H1 (cell line): Measurements from ENCODE around the gene SPINK14. TPM values are rescaled to one million over a fixed set of nuclear protein-coding genes. Genes with fewer than 3 reads are reported as not detected.

Source experiments
- CTCF ChIA-PET: fragments of 300-600 bp; sonication (Branson Sonifier 250); formaldehyde crosslinking; loops from one replicate; lab custom pipeline; 2021; ENCODE audit not compliant: partially characterized antibody; lab: Charles Lee
- POLR2A ChIA-PET: fragments of 300-600 bp; sonication (Branson Sonifier 250); formaldehyde crosslinking; loops from one replicate; lab custom pipeline; 2021; ENCODE audit warnings: inconsistent platforms; ENCODE audit not compliant: partially characterized antibody; lab: Charles Lee
- DNase-seq, 2 experiments: peaks; one replicate each; pipeline versions ENCODE4 v3.0.0 to v3.0.0-alpha.2; 2010 to 2022; ENCODE audit warnings: low spot score in 2 of 2, low read depth in 1 of 2, mixed read lengths in 1 of 2
- FAIRE-seq: peaks from 2 replicates; lab custom pipeline; 2011; peaks lifted over from hg19 to GRCh38; lab: Jason Lieb, UNC
- H2AFZ ChIP-seq: 2 replicates; pipeline ENCODE4 v1.8.1; 2012; ENCODE audit warnings: low read length, inconsistent platforms
- H2AK5ac ChIP-seq: 2 replicates; pipeline ENCODE4 v1.6.1; 2013; ENCODE audit warnings: low read depth, low read length
- H2BK120ac ChIP-seq: replicated peaks from 2 replicates; pipeline ENCODE3; 2013; ENCODE audit warnings: low read depth, low read length, inconsistent platforms
- H2BK12ac ChIP-seq: 2 replicates; pipeline ENCODE4 v1.6.1; 2013; ENCODE audit warnings: low read depth, low read length
- H2BK15ac ChIP-seq: 2 replicates; pipeline ENCODE4 v1.6.1; 2013; ENCODE audit warnings: low read length
- H2BK20ac ChIP-seq: 2 replicates; pipeline ENCODE4 v1.6.1; 2013; ENCODE audit warnings: low read length
- H2BK5ac ChIP-seq: 2 replicates; pipeline ENCODE4 v1.6.1; 2013; ENCODE audit warnings: low read depth, low read length
- H3K14ac ChIP-seq: 2 replicates; pipeline ENCODE4 v1.6.1; 2013; ENCODE audit warnings: inconsistent platforms; ENCODE audit not compliant: insufficient read length
- H3K18ac ChIP-seq: 2 replicates; pipeline ENCODE4 v1.6.1; 2013; ENCODE audit warnings: low read length; ENCODE audit errors: extremely low read depth
- H3K23ac ChIP-seq: 2 replicates; pipeline ENCODE4 v1.6.1; 2013; ENCODE audit warnings: inconsistent platforms; ENCODE audit not compliant: insufficient read length
- H3K23me2 ChIP-seq: 2 replicates; pipeline ENCODE4 v1.6.1; 2013; ENCODE audit warnings: low read depth, low read length
- H3K27ac ChIP-seq: 2 replicates; pipeline ENCODE4 v1.6.1; 2011; ENCODE audit warnings: low read depth, low read length, inconsistent platforms
- H3K27me3 ChIP-seq, 4 experiments: replicated peaks in 1 of 4; 1 replicate in 1 of 4; 2 replicates in 3 of 4; pipeline versions ENCODE4 v1.6.1 to v1.8.1; 2011 to 2013; ENCODE audit warnings: low read length in 3 of 4, mild to moderate bottlenecking in 3 of 4, inconsistent platforms in 2 of 4, mixed read lengths in 2 of 4, moderate library complexity in 1 of 4; ENCODE audit not compliant: control insufficient read depth in 3 of 4, insufficient read depth in 3 of 4; ENCODE audit errors: extremely low read depth in 1 of 4
- H3K36me3 ChIP-seq, 4 experiments: 2 replicates each; pipeline versions ENCODE4 v1.6.1 to v1.8.1; 2011 to 2013; ENCODE audit warnings: mild to moderate bottlenecking in 4 of 4, low read length in 3 of 4, moderate library complexity in 2 of 4, control low read depth in 1 of 4, inconsistent platforms in 1 of 4; ENCODE audit not compliant: insufficient read depth in 4 of 4, control insufficient read depth in 2 of 4
- H3K4ac ChIP-seq: replicated peaks from 2 replicates; pipeline ENCODE3; 2013; ENCODE audit warnings: low read length, low read depth, mixed read lengths, inconsistent platforms; ENCODE audit not compliant: insufficient read length
- H3K4me1 ChIP-seq, 4 experiments: replicated peaks in 1 of 4; 1 replicate in 1 of 4; 2 replicates in 3 of 4; pipeline versions ENCODE4 v1.6.1 to v1.8.1; 2011 to 2013; ENCODE audit warnings: low read length in 3 of 4, inconsistent platforms in 2 of 4, mixed read lengths in 1 of 4; ENCODE audit not compliant: insufficient read depth in 4 of 4, control insufficient read depth in 3 of 4
- H3K4me2 ChIP-seq, 2 experiments: 2 replicates each; pipeline versions ENCODE4 v1.6.1 to v1.8.1; 2011 to 2013; ENCODE audit warnings: low read depth in 2 of 2, low read length in 2 of 2, control low read depth in 1 of 2, inconsistent platforms in 1 of 2, mild to moderate bottlenecking in 1 of 2; ENCODE audit not compliant: insufficient read depth in 1 of 2
- H3K4me3 ChIP-seq, 4 experiments: fragments of 200-600, 300-600 bp in 1 of 4; sonication (generic), shearing (Covaris generic), sonication (Bioruptor Twin) in 1 of 4; 2 replicates each; pipeline versions ENCODE4 v1.5.1 to v1.8.1; 2011 to 2016; ENCODE audit warnings: low read length in 4 of 4, low read depth in 3 of 4, control low read depth in 2 of 4, inconsistent platforms in 2 of 4, mild to moderate bottlenecking in 2 of 4, mixed read lengths in 1 of 4, moderate library complexity in 1 of 4; ENCODE audit not compliant: insufficient read depth in 2 of 4; ENCODE audit errors: extremely low read depth in 1 of 4
- H3K56ac ChIP-seq: replicated peaks from 2 replicates; pipeline ENCODE3; 2013; ENCODE audit warnings: low read depth, mild to moderate bottlenecking, mixed read lengths, low read length, inconsistent platforms; ENCODE audit not compliant: insufficient read length
- H3K79me1 ChIP-seq: 2 replicates; pipeline ENCODE4 v1.6.1; 2013; ENCODE audit warnings: low read depth, low read length, control low read depth
- H3K79me2 ChIP-seq, 2 experiments: 2 replicates each; pipeline versions ENCODE4 v1.6.1 to v1.8.1; 2012 to 2013; ENCODE audit warnings: low read length in 2 of 2, mild to moderate bottlenecking in 2 of 2, inconsistent platforms in 1 of 2; ENCODE audit not compliant: insufficient read depth in 2 of 2, control insufficient read depth in 1 of 2
- H3K9ac ChIP-seq, 4 experiments: replicated peaks in 1 of 4; 1 replicate in 1 of 4; 2 replicates in 3 of 4; pipeline versions ENCODE4 v1.6.1 to v1.8.1; 2011 to 2013; ENCODE audit warnings: low read depth in 3 of 4, low read length in 3 of 4, control low read depth in 2 of 4, mild to moderate bottlenecking in 2 of 4, moderate library complexity in 2 of 4, inconsistent platforms in 1 of 4; ENCODE audit errors: extremely low read depth in 1 of 4
- H3K9me3 ChIP-seq, 2 experiments: 2 replicates each; pipeline versions ENCODE4 v1.6.1 to v1.8.1; 2012 to 2013; ENCODE audit warnings: mild to moderate bottlenecking in 2 of 2, moderate library complexity in 2 of 2, control low read depth in 1 of 2, inconsistent platforms in 1 of 2, low read depth in 1 of 2, low read length in 1 of 2, mixed read lengths in 1 of 2; ENCODE audit not compliant: insufficient read depth in 2 of 2
- H4K20me1 ChIP-seq, 2 experiments: replicated peaks in 1 of 2; 2 replicates each; pipeline versions ENCODE3 to v1.8.1; 2011 to 2013; ENCODE audit warnings: inconsistent platforms in 2 of 2, low read length in 2 of 2, mild to moderate bottlenecking in 1 of 2; ENCODE audit not compliant: insufficient read depth in 2 of 2, control insufficient read depth in 1 of 2
- H4K5ac ChIP-seq: 2 replicates; pipeline ENCODE4 v1.6.1; 2013; ENCODE audit warnings: low read length, low read depth, mixed read lengths, inconsistent platforms; ENCODE audit not compliant: insufficient read length
- H4K8ac ChIP-seq: 2 replicates; pipeline ENCODE4 v1.8.0; 2013; ENCODE audit warnings: mild to moderate bottlenecking, moderate library complexity, low read length, inconsistent platforms; ENCODE audit not compliant: insufficient read depth; ENCODE audit errors: extremely low read depth
- H4K91ac ChIP-seq: replicated peaks from 2 replicates; pipeline ENCODE3; 2013; ENCODE audit warnings: low read length, mixed read lengths, inconsistent platforms; ENCODE audit not compliant: insufficient read length
- BRCA1 ChIP-seq: IDR thresholded peaks from 2 replicates; pipeline ENCODE4 v1.6.1; 2012; ENCODE audit warnings: low read depth, low read length, improper control_type of control experiment
- CBX8 ChIP-seq: fragments of 300-800, 300-1000 bp; sonication (generic); IDR thresholded peaks from 2 replicates; pipeline ENCODE4 v1.7.1; 2016; ENCODE audit warnings: low read depth, low read length, borderline replicate concordance
- CTBP2 ChIP-seq: IDR thresholded peaks from 2 replicates; pipeline ENCODE4 v1.7.0; 2011; ENCODE audit warnings: borderline replicate concordance, mild to moderate bottlenecking, moderate library complexity, mixed read lengths, low read length; ENCODE audit not compliant: insufficient read depth, insufficient read length
- HDAC6 ChIP-seq: IDR thresholded peaks from one replicate; pipeline ENCODE4 v1.7.1; 2012; ENCODE audit warnings: low read depth, mild to moderate bottlenecking, inconsistent platforms, low read length, moderate library complexity
- RNF2 ChIP-seq: fragments of 200-900, 300-1000 bp; sonication (generic); IDR thresholded peaks from 2 replicates; pipeline ENCODE4 v1.7.1; 2016; ENCODE audit warnings: borderline replicate concordance, low read depth, mild to moderate bottlenecking, antibody characterized with exemption, low read length; ENCODE audit not compliant: poor library complexity, severe bottlenecking; ENCODE audit errors: missing control alignments
- RXRA ChIP-seq: IDR thresholded peaks from 2 replicates; pipeline ENCODE4 v1.6.1; 2011; ENCODE audit warnings: low read depth, mild to moderate bottlenecking, low read length, moderate library complexity; ENCODE audit not compliant: insufficient read depth
- TBP ChIP-seq: IDR thresholded peaks from 2 replicates; pipeline ENCODE4 v1.6.1; 2011; ENCODE audit warnings: low read depth, low read length, improper control_type of control experiment
- WGBS, 2 experiments: shearing (Covaris generic) in 1 of 2; methylation state at CpG; one replicate each; pipeline versions ENCODE4 v1.1.6 to v1.1.7; 2013 to 2015; ENCODE audit warnings: low lambda C conversion rate in 2 of 2, mixed read lengths in 2 of 2, inconsistent platforms in 1 of 2, low coverage in 1 of 2, missing lambda C conversion rate in 1 of 2; ENCODE audit not compliant: insufficient replicate concordance in 2 of 2, insufficient coverage in 1 of 2, insufficient read length in 1 of 2; ENCODE audit errors: extremely low coverage in 1 of 2, missing lambda C conversion rate in 1 of 2; 5-methylcytosine and 5-hydroxymethylcytosine counted together
- polyA plus RNA-seq, 7 experiments: library from polyadenylated mRNA; depleted of rRNA in 3 of 7; stranded (reverse) in 5 of 7; unstranded in 2 of 7; fragments of >200 nt in 5 of 7; fragments of 200-250 nt in 2 of 7; gene quantifications; 1 replicate in 5 of 7; 2 replicates in 1 of 7; 4 replicates in 1 of 7; pipeline versions ENCODE4 v1.2.1 to v1.2.3, GENCODE V29; 2011 to 2013; ENCODE audit warnings: missing spikeins in 2 of 7, mixed read lengths in 2 of 7
- total RNA-seq: library from RNA; stranded (reverse); fragmentation: NEBNext Ultra II Directional; extraction: Animal tissue kit (Norgen Biotek cat#: 25700); gene quantifications from 2 replicates; pipeline ENCODE4 v1.2.1, GENCODE V29; 2021
- TF ChIP-seq, protein P1 (sequence below): IDR thresholded peaks from 2 replicates; pipeline ENCODE4 v1.6.1; 2012; ENCODE audit warnings: inconsistent platforms

Gene SPINK14
- total and polyA plus RNA-seq, 2 of the 8 experiments (the other 6 are each of a cell fraction or from before 2014, with no cell fraction given): not detected

DNA sequence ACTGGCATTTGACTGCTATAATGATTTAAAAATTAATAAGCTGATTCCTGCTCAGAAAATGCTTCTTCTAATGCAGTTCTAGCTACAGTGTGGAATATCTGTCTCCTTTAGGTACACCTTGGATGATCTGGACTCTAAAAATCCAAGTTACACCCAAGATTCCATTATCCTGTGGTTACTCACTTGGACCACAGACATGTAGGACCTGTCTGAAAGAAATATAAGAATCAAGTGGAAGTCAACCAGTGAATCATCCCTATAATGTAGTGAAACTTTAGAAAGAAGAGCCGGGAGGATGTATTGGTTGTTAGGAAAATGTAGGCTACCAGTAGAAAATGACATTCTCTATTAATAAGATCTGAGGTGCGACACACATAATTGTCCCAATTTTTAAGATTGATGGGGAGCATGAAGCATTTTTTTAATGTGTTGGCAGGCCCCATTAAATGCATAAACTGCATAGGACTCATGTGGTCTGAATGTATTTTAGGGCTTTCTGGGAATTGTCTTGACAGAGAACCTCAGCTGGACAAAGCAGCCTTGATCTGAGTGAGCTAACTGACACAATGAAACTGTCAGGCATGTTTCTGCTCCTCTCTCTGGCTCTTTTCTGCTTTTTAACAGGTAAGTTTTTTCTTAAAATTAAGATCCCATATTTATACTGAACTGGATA is 34.3 kb downstream of the SPINK14 start, which contains the start of gene SPINK6:
Gene SPINK6, plus strand, starts transcription at position 512 of the 673 bp plus-strand sequence. Its CDS starts 55 bp downstream, at position 567.
- Histone ChIP-seq H2AFZ (no peak within 1 kb of the TSS), H3K23me2 (no peaks in the 10 kb centered on the region), H4K91ac (no peak within 1 kb of the TSS), H2BK5ac (no peak within 1 kb of the TSS), H3K9me3 (no peaks in the 10 kb centered on the region), H4K8ac (no peak within 1 kb of the TSS), H2BK12ac (no peak within 1 kb of the TSS), H4K5ac (no peak within 1 kb of the TSS), H3K56ac (no peak within 1 kb of the TSS), H3K27ac (no peak within 1 kb of the TSS), H3K27me3 (no peaks in the 10 kb centered on the region), H3K79me2 (no peaks in the 10 kb centered on the region), H3K9ac (no peak within 1 kb of the TSS), H2AK5ac (no peak within 1 kb of the TSS), H3K14ac (no peak within 1 kb of the TSS), H3K18ac (no peak within 1 kb of the TSS), H3K4me3 (no peak within 1 kb of the TSS), H2BK20ac (no peak within 1 kb of the TSS), H3K36me3 (no peaks in the 10 kb centered on the region), H3K79me1 (no peaks in the 10 kb centered on the region), H4K20me1 (no peaks in the 10 kb centered on the region), H3K23ac (no peak within 1 kb of the TSS), H3K4ac (no peak within 1 kb of the TSS), H3K4me1 (peaks cover 0 to 4% (median 1%) of the 10 kb centered on the region in 4 experiments; a peak in 1 of 7 replicates), H2BK15ac (no peak within 1 kb of the TSS), H2BK120ac (no peak within 1 kb of the TSS), H3K4me2 (no peak within 1 kb of the TSS)
- DNase-seq: no peak
- TF ChIP-seq, protein P1, sequence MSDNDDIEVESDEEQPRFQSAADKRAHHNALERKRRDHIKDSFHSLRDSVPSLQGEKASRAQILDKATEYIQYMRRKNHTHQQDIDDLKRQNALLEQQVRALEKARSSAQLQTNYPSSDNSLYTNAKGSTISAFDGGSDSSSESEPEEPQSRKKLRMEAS: no peak
- TF ChIP-seq BRCA1 (no peak), HDAC6 (no peak), CTBP2 (no peak), CBX8 (no peak), TBP (no peak), RNF2 (no peak), RXRA (no peak)
- ChIA-PET POLR2A (no interaction called here), CTCF (no interaction called here)
- 86% methylated on average over 2 of the region's 2 CpGs; no CpG with 5 or more reads in 1 of the 2 experiments for WGBS, 2 experiments
- FAIRE-seq: no peak
